ENCODE results near the gene SF3A1. TPM values are rescaled to one million over a fixed set of nuclear protein-coding genes. Genes with fewer than 3 reads are reported as not detected.

Gene SF3A1
- total and polyA plus RNA-seq, 7 experiments from 2014 or later, result 83.2 to 341 (median 282) TPM

- Mint-ChIP-seq H3K27me3 (no peaks in the 10 kb centered on the region), H3K27ac (peak overlapping the region; percentile 69 to 98 (median 90)), H3K4me3 (peak overlapping the region; percentile 18 to 87 (median 62)), H3K4me1 (peaks cover 92 to 100% (median 95%) of the 10 kb centered on the region in 7 donors), H3K36me3 (peaks cover 6 to 57% (median 23%) of the 10 kb centered on the region in 5 donors), H3K9me3 (peaks cover 0 to 3% (median 0%) of the 10 kb centered on the region in 11 donors)
- no peaks in the 10 kb centered on the region for H3K9me3 ChIP-seq (ENCODE audit: control insufficient read depth in 2 of 3, low read length in 3 of 3)
- no peaks in the 10 kb centered on the region for H3K27me3 ChIP-seq (ENCODE audit: control insufficient read depth in 2 of 2, insufficient read depth in 2 of 2, low read length in 2 of 2)
- ChIA-PET POLR2A (interaction anchor here (0.6 to 48.9 kb wide), 3 partner anchors 4 to 34 kb away, joined by 5 to 1265 read pairs (median 1265); partner anchors contain the start of genes CASTOR1 and TBC1D10A), CTCF (interaction anchor here (12.2 kb wide), 1 partner anchor 26 kb away, joined by 74 read pairs; the partner anchor contains the start of gene CASTOR1)
- H3K36me3 ChIP-seq (ENCODE audit: control insufficient read depth in 2 of 3, insufficient read depth in 3 of 3, low read length in 3 of 3), result peaks cover 0 to 26% (median 4%) of the 10 kb centered on the region in 3 experiments
- H3K27ac ChIP-seq (ENCODE audit: low read depth, low read length), result peak overlapping the region; percentile 64
- DNase-seq (no peak), ATAC-seq (no peak)
- intact Hi-C loops (cut with micrococcal nuclease), result no loop called here
- H3K4me1 ChIP-seq (ENCODE audit: control insufficient read depth in 2 of 2, insufficient read depth in 2 of 2, low read length in 2 of 2), result peaks cover 64 to 99% of the 10 kb centered on the region in 2 donors
- H3K4me3 ChIP-seq (ENCODE audit: low read length), result no peak overlapping the region
These were observed 40.6 kb downstream of the SF3A1 start for GRCh38 chr22:30315962-30316576.

DNA sequence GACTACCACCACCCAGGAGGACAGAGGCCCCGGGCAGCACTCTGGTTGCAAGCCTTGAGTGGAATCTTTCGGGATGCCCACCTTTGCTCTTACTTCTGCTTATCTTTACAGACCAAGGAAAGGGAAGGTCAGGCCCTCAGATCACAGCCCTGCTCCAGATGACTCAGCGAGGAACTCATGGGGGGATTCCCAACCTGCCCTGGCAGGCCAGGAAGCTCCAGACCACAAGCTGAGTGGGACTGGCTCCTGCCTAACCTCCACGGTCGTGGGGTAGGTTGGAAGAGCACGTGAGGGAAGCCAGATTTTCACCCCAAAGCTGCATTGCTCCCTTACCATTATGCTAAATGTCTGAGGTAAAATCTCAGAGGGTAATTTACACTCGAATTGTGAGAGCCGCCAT, 41.8 kb downstream of the SF3A1 start:
- H3K4me1 Mint-ChIP-seq, result peaks cover 90 to 100% (median 95%) of the 10 kb centered on the region in 7 donors
- ChIA-PET CTCF (interaction anchor here (1.2 to 12.2 kb wide), 2 partner anchors 9 to 25 kb away, joined by 3 to 74 read pairs; partner anchors contain the start of gene CASTOR1), POLR2A (interaction anchor here (32.8 to 48.9 kb wide), 2 partner anchors 5 to 14 kb away, joined by 1265 read pairs; partner anchors contain the start of genes CASTOR1 and TBC1D10A)
- Histone ChIP-seq H3K27me3 (ENCODE audit: control insufficient read depth in 2 of 2, insufficient read depth in 2 of 2, low read length in 2 of 2) (no peaks in the 10 kb centered on the region), H3K27ac (ENCODE audit: low read depth, low read length) (peak overlapping the region; percentile 64), H3K36me3 (ENCODE audit: control insufficient read depth in 2 of 3, insufficient read depth in 3 of 3, low read length in 3 of 3) (peaks cover 0 to 15% (median 0%) of the 10 kb centered on the region in 3 experiments), H3K4me3 (ENCODE audit: low read length) (no peak overlapping the region), H3K4me1 (ENCODE audit: control insufficient read depth in 2 of 2, insufficient read depth in 2 of 2, low read length in 2 of 2) (peaks cover 73 to 99% of the 10 kb centered on the region in 2 donors), H3K9me3 (ENCODE audit: control insufficient read depth in 2 of 3, low read length in 3 of 3) (no peaks in the 10 kb centered on the region)
- peak in 2 of 9 donors; percentile 40 to 56 for DNase-seq
- intact Hi-C loops (cut with micrococcal nuclease), result loop anchor here in 1 of 2 donors (1.0 kb wide), 1 partner anchor 9 kb away; no protein-coding TSS in a partner anchor
- peak overlapping the region; percentile 64 to 98 (median 90) for H3K27ac Mint-ChIP-seq
- no peaks in the 10 kb centered on the region for H3K27me3 Mint-ChIP-seq
- ATAC-seq, result peak; percentile 64
- peaks cover 6 to 50% (median 17%) of the 10 kb centered on the region in 5 donors for H3K36me3 Mint-ChIP-seq
- peak overlapping the region in 9 of 10 donors; percentile 14 to 87 (median 49) for H3K4me3 Mint-ChIP-seq
- H3K9me3 Mint-ChIP-seq, result peaks cover 0 to 3% (median 0%) of the 10 kb centered on the region in 11 donors

GRCh38 chr22:30313527-30314363, 42.9 kb downstream of the SF3A1 start:
- Histone ChIP-seq H3K27me3 (ENCODE audit: control insufficient read depth in 2 of 2, insufficient read depth in 2 of 2, low read length in 2 of 2) (no peaks in the 10 kb centered on the region), H3K36me3 (ENCODE audit: control insufficient read depth in 2 of 3, insufficient read depth in 3 of 3, low read length in 3 of 3) (peaks cover 0 to 13% (median 0%) of the 10 kb centered on the region in 3 experiments), H3K4me3 (ENCODE audit: low read length) (peak overlapping the region; percentile 24), H3K4me1 (ENCODE audit: control insufficient read depth in 2 of 2, insufficient read depth in 2 of 2, low read length in 2 of 2) (peaks cover 85 to 99% of the 10 kb centered on the region in 2 donors), H3K27ac (ENCODE audit: low read depth, low read length) (peak overlapping the region; percentile 64), H3K9me3 (ENCODE audit: control insufficient read depth in 2 of 3, low read length in 3 of 3) (no peaks in the 10 kb centered on the region)
- no peak for ATAC-seq
- no peaks in the 10 kb centered on the region for H3K27me3 Mint-ChIP-seq
- H3K9me3 Mint-ChIP-seq, result peaks cover 0 to 3% (median 0%) of the 10 kb centered on the region in 11 donors
- no peak for DNase-seq
- ChIA-PET CTCF (interaction anchor here (1.2 to 12.2 kb wide), 3 partner anchors 8 to 24 kb away, joined by 4 to 74 read pairs (median 5); partner anchors contain the start of genes CASTOR1 and TBC1D10A), POLR2A (interaction anchor here (0.6 to 48.9 kb wide), 6 partner anchors 6 to 110 kb away, joined by 4 to 1265 read pairs (median 6); partner anchors contain the start of genes CASTOR1, CCDC157, SF3A1 and TBC1D10A)
- peaks cover 88 to 100% (median 94%) of the 10 kb centered on the region in 7 donors for H3K4me1 Mint-ChIP-seq
- H3K36me3 Mint-ChIP-seq, result peaks cover 2 to 45% (median 15%) of the 10 kb centered on the region in 5 donors
- H3K27ac Mint-ChIP-seq, result peak overlapping the region; percentile 59 to 98 (median 93)
- intact Hi-C loops (cut with micrococcal nuclease), result loop anchor here in 1 of 2 donors (1.0 kb wide), 1 partner anchor 7 kb away; no protein-coding TSS in a partner anchor
- H3K4me3 Mint-ChIP-seq, result peak overlapping the region; percentile 11 to 87 (median 64)

GRCh38 chr22:30312053-30312452, 44.6 kb downstream of the SF3A1 start:
- Mint-ChIP-seq H3K27me3 (no peaks in the 10 kb centered on the region), H3K27ac (peak overlapping the region; percentile 69 to 99 (median 96)), H3K9me3 (peaks cover 0 to 3% (median 0%) of the 10 kb centered on the region in 11 donors), H3K4me1 (peaks cover 86 to 100% (median 93%) of the 10 kb centered on the region in 7 donors), H3K4me3 (peak overlapping the region; percentile 16 to 87 (median 75)), H3K36me3 (peaks cover 0 to 47% (median 15%) of the 10 kb centered on the region in 5 donors)
- intact Hi-C loops (cut with micrococcal nuclease), result no loop called here
- H3K27ac ChIP-seq (ENCODE audit: low read depth, low read length), result peak overlapping the region; percentile 75
- ChIA-PET CTCF (interaction anchor here (0.8 to 12.2 kb wide), 2 partner anchors 22 to 43 kb away, joined by 3 to 74 read pairs; partner anchors contain the start of gene CASTOR1), POLR2A (interaction anchor here (2.8 to 48.9 kb wide), 3 partner anchors 8 to 44 kb away, joined by 9 to 1265 read pairs (median 1265); partner anchors contain the start of genes CASTOR1, CCDC157, SF3A1 and TBC1D10A)
- ATAC-seq, result no peak
- no peaks in the 10 kb centered on the region for H3K9me3 ChIP-seq (ENCODE audit: control insufficient read depth in 2 of 3, low read length in 3 of 3)
- H3K27me3 ChIP-seq (ENCODE audit: control insufficient read depth in 2 of 2, insufficient read depth in 2 of 2, low read length in 2 of 2), result no peaks in the 10 kb centered on the region
- peak overlapping the region; percentile 1 for H3K4me3 ChIP-seq (ENCODE audit: low read length)
- no peaks in the 10 kb centered on the region for H3K36me3 ChIP-seq (ENCODE audit: control insufficient read depth in 2 of 3, insufficient read depth in 3 of 3, low read length in 3 of 3)
- DNase-seq, result no peak
- peaks cover 96 to 99% of the 10 kb centered on the region in 2 donors for H3K4me1 ChIP-seq (ENCODE audit: control insufficient read depth in 2 of 2, insufficient read depth in 2 of 2, low read length in 2 of 2)

DNA sequence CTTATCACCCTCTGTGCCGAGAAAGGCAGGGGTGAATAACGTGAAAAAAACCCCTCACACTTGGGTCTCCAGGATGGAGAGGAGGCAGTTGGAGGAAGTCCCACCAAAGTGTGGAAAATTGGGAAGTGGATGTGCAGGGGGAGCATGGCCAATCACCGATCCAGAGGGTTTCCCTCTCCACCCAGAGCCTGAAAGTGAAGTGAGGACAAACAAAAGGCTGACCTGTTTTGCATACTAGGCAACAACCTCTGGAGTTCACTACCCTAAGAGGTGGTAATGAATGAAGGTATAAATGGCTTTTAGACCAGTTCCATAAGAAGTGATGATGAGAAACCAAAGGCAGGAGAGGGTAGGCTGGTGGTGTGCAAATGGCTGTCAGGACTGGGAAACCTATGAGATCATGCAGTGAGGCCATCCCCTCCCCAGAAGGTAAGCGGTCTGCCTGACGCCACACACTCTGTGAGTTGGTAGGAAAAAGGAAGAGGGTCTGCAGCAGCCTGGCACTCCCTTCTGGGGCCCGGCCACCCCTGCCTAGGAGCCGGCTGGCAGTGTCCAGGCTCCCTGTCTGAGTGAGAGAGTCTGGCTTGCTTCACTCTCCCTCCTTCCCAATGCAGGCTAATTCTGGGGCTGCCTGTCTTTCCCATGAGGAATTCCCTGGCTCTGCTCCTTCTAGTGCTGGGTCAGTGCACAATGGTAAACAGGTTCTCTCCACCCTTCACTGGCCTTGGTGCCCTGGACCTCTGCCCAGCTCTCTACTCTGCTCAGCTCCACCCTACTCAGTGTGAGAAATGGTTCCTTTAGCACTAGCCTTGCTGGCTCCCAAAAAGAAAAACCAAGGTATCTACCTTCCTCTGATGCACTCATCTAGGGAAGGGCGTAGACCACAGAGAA, 45.6 kb downstream of the SF3A1 start:
- ATAC-seq (no peak), DNase-seq (no peak)
- peaks cover 0 to 3% (median 0%) of the 10 kb centered on the region in 11 donors for H3K9me3 Mint-ChIP-seq
- peak overlapping the region; percentile 75 for H3K27ac ChIP-seq (ENCODE audit: low read depth, low read length)
- peaks cover 94 to 99% of the 10 kb centered on the region in 2 donors for H3K4me1 ChIP-seq (ENCODE audit: control insufficient read depth in 2 of 2, insufficient read depth in 2 of 2, low read length in 2 of 2)
- no peaks in the 10 kb centered on the region for H3K36me3 ChIP-seq (ENCODE audit: control insufficient read depth in 2 of 3, insufficient read depth in 3 of 3, low read length in 3 of 3)
- intact Hi-C loops (cut with micrococcal nuclease), result no loop called here
- H3K4me3 ChIP-seq (ENCODE audit: low read length), result no peak overlapping the region
- no peaks in the 10 kb centered on the region for H3K27me3 Mint-ChIP-seq
- H3K36me3 Mint-ChIP-seq, result peaks cover 0 to 46% (median 14%) of the 10 kb centered on the region in 5 donors
- CTCF ChIA-PET, result interaction anchor here (0.8 to 12.2 kb wide), 5 partner anchors 12 to 658 kb away, joined by 3 to 74 read pairs (median 3); partner anchors contain the start of genes CASTOR1 and MORC2
- H3K4me1 Mint-ChIP-seq, result peaks cover 88 to 100% (median 92%) of the 10 kb centered on the region in 7 donors
- no peaks in the 10 kb centered on the region for H3K27me3 ChIP-seq (ENCODE audit: control insufficient read depth in 2 of 2, insufficient read depth in 2 of 2, low read length in 2 of 2)
- H3K27ac Mint-ChIP-seq, result peak overlapping the region; percentile 88 to 99 (median 97)
- H3K9me3 ChIP-seq (ENCODE audit: control insufficient read depth in 2 of 3, low read length in 3 of 3), result no peaks in the 10 kb centered on the region
- POLR2A ChIA-PET, result interaction anchor here (0.5 to 48.9 kb wide), 5 partner anchors 9 to 344 kb away, joined by 3 to 1265 read pairs (median 18); partner anchors contain the start of genes CASTOR1, CCDC157, SF3A1 and TBC1D10A
- peak overlapping the region; percentile 40 to 87 (median 80) for H3K4me3 Mint-ChIP-seq
